Measurements from ENCODE around the gene NPLOC4. TPM values are rescaled to one million over a fixed set of nuclear protein-coding genes. Genes with fewer than 3 reads are reported as not detected.

NPLOC4 gene
- total and polyA plus RNA-seq, 9 of the 15 experiments (the other 6 are each of a cell fraction or from before 2014, with no cell fraction given), result 1.5 to 116 (median 64.5) TPM

DNA sequence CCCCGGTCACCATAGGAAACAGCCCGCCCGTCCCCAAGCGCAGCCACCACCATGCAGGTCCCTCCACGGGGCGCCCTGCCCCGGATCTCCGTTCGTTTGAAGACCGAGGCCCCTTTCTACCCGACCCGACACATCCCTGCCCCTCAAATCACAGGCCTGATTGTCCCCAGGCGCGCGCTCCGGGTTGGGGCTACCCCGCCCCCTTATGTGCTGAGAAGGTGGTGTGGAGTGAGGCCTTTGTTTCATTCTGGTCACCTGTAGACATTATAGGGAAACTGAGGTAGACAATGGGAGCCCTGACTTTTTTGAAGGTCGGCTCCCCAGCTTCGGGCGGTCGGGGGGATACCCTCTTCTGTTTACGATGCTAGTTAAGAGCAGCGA lies 123.5 kb downstream of the NPLOC4 start (continued):
- TF ChIP-seq, protein P1, sequence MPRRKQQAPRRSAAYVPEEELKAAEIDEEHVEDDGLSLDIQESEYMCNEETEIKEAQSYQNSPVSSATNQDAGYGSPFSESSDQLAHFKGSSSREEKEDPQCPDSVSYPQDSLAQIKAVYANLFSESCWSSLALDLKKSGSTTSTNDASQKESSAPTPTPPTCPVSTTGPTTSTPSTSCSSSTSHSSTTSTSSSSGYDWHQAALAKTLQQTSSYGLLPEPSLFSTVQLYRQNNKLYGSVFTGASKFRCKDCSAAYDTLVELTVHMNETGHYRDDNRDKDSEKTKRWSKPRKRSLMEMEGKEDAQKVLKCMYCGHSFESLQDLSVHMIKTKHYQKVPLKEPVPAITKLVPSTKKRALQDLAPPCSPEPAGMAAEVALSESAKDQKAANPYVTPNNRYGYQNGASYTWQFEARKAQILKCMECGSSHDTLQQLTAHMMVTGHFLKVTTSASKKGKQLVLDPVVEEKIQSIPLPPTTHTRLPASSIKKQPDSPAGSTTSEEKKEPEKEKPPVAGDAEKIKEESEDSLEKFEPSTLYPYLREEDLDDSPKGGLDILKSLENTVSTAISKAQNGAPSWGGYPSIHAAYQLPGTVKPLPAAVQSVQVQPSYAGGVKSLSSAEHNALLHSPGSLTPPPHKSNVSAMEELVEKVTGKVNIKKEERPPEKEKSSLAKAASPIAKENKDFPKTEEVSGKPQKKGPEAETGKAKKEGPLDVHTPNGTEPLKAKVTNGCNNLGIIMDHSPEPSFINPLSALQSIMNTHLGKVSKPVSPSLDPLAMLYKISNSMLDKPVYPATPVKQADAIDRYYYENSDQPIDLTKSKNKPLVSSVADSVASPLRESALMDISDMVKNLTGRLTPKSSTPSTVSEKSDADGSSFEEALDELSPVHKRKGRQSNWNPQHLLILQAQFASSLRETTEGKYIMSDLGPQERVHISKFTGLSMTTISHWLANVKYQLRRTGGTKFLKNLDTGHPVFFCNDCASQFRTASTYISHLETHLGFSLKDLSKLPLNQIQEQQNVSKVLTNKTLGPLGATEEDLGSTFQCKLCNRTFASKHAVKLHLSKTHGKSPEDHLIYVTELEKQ (CRISPR knock-in tag; IDR thresholded peaks at IDR 0.05), result no peak
- TF ChIP-seq SLC30A9 (CRISPR knock-in tag; IDR thresholded peaks at IDR 0.05) (no peak), ATF1 (CRISPR knock-in tag; IDR thresholded peaks at IDR 0.05) (no peak), ATF1 (tag; IDR thresholded peaks at IDR 0.05) (no peak), HIVEP1 (CRISPR knock-in tag; IDR thresholded peaks at IDR 0.05) (no peak), ZNF589 (CRISPR knock-in tag; IDR thresholded peaks at IDR 0.05; ENCODE audit: low read depth) (no peak; the same call in 1 of the 2 replicates), ATF7 (IDR thresholded peaks at IDR 0.05) (no peak), SOX6 (IDR thresholded peaks at IDR 0.05) (0 out of 2 replicates have a peak, but pooled peaks have one; percentile 8), PTBP1 (IDR thresholded peaks at IDR 0.05; ENCODE audit: low read depth, low read length) (no peak), RBM34 (IDR thresholded peaks at IDR 0.05; ENCODE audit: borderline replicate concordance, insufficient read depth, low read length) (no peak), ADNP (tag; IDR thresholded peaks at IDR 0.05) (no peak), ZNF583 (CRISPR knock-in tag; IDR thresholded peaks at IDR 0.05) (no peak), MEF2D (tag; conservative IDR thresholded peaks at IDR 0.05; ENCODE audit: low read depth) (no peak), HDGF (IDR thresholded peaks at IDR 0.05) (no peak), BRD4 (IDR thresholded peaks at IDR 0.05) (peak; percentile 39; the same call in 1 of the 2 replicates), LCOR (CRISPR knock-in tag; IDR thresholded peaks at IDR 0.05) (0 out of 2 replicates have a peak, but pooled peaks have one; percentile 34), ZNF778 (CRISPR knock-in tag; IDR thresholded peaks at IDR 0.05) (no peak), XRCC3 (IDR thresholded peaks at IDR 0.05) (no peak), SMARCA4 (IDR thresholded peaks at IDR 0.05) (0 out of 2 replicates have a peak, but pooled peaks have one; percentile 25), GTF2F1 (IDR thresholded peaks at IDR 0.05; ENCODE audit: low read depth, low read length) (no peak), KAT2B (IDR thresholded peaks at IDR 0.05; ENCODE audit: low read depth, low read length) (no peak)
- TF ChIP-seq, protein P2, sequence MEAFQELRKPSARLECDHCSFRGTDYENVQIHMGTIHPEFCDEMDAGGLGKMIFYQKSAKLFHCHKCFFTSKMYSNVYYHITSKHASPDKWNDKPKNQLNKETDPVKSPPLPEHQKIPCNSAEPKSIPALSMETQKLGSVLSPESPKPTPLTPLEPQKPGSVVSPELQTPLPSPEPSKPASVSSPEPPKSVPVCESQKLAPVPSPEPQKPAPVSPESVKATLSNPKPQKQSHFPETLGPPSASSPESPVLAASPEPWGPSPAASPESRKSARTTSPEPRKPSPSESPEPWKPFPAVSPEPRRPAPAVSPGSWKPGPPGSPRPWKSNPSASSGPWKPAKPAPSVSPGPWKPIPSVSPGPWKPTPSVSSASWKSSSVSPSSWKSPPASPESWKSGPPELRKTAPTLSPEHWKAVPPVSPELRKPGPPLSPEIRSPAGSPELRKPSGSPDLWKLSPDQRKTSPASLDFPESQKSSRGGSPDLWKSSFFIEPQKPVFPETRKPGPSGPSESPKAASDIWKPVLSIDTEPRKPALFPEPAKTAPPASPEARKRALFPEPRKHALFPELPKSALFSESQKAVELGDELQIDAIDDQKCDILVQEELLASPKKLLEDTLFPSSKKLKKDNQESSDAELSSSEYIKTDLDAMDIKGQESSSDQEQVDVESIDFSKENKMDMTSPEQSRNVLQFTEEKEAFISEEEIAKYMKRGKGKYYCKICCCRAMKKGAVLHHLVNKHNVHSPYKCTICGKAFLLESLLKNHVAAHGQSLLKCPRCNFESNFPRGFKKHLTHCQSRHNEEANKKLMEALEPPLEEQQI (IDR thresholded peaks at IDR 0.05), result no peak
- TF ChIP-seq, protein P3, sequence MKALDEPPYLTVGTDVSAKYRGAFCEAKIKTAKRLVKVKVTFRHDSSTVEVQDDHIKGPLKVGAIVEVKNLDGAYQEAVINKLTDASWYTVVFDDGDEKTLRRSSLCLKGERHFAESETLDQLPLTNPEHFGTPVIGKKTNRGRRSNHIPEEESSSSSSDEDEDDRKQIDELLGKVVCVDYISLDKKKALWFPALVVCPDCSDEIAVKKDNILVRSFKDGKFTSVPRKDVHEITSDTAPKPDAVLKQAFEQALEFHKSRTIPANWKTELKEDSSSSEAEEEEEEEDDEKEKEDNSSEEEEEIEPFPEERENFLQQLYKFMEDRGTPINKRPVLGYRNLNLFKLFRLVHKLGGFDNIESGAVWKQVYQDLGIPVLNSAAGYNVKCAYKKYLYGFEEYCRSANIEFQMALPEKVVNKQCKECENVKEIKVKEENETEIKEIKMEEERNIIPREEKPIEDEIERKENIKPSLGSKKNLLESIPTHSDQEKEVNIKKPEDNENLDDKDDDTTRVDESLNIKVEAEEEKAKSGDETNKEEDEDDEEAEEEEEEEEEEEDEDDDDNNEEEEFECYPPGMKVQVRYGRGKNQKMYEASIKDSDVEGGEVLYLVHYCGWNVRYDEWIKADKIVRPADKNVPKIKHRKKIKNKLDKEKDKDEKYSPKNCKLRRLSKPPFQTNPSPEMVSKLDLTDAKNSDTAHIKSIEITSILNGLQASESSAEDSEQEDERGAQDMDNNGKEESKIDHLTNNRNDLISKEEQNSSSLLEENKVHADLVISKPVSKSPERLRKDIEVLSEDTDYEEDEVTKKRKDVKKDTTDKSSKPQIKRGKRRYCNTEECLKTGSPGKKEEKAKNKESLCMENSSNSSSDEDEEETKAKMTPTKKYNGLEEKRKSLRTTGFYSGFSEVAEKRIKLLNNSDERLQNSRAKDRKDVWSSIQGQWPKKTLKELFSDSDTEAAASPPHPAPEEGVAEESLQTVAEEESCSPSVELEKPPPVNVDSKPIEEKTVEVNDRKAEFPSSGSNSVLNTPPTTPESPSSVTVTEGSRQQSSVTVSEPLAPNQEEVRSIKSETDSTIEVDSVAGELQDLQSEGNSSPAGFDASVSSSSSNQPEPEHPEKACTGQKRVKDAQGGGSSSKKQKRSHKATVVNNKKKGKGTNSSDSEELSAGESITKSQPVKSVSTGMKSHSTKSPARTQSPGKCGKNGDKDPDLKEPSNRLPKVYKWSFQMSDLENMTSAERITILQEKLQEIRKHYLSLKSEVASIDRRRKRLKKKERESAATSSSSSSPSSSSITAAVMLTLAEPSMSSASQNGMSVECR (CRISPR knock-in tag; IDR thresholded peaks at IDR 0.05), result no peak

Measured in K562 (cell line).